Ammon's horn (tissue), 1 donor: ENCODE measurements around the gene RGS3.
A peak's percentile ranks its signal among the peaks of the same experiment; 100 is the strongest.

Experiments used
- DNase-seq: peaks from one replicate; pipeline ENCODE4 v3.0.0-alpha.2; 2016; ENCODE audit warnings: low spot score

Gene RGS3

GRCh38 chr9:113511856-113512761, 48.6 kb downstream of the RGS3 start:
- DNase-seq = no peak

DNA sequence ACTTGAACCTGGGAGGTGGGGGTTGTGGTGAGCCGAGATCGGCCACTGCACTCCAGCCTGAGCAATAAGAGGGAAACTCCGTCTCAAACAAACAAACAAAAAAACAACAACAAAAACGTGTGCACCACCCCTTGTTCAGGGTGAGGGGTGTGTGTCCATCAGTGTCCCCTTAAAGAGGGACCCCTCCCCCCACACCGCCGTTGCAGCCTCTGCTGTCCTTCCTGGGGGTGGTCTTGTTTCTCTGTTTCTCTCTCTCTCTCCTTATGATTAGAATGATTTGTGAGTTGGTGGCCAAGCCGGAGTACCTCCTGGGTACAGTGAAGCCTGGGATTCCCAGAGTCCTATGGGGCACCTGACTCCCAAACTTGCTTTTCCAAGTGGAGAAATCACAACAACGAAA, 49.6 kb downstream of the RGS3 start:
- no peak for DNase-seq

DNA sequence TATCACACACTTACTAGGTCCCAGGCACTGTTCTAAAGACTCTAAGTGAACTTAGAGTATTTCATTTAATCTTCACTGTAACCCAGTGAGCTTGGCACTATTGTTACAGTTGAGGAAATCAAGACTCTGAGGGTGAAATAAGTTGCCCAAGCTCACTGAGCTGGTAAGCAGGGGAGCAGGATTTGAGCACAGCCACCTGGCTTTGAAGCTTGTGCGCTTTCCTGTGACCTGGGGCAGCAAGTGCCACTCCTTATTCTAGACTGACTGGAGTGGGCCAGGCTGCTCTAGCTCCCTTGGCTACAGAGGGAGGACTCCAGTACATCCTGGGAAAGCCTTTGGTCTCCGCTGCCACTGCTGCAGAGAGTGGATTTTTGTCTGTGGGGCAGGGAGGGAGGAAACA, 50.0 kb downstream of the RGS3 start:
- DNase-seq = no peak

GRCh38 chr9:113514061-113514460, 50.5 kb downstream of the RGS3 start:
- no peak for DNase-seq

DNA sequence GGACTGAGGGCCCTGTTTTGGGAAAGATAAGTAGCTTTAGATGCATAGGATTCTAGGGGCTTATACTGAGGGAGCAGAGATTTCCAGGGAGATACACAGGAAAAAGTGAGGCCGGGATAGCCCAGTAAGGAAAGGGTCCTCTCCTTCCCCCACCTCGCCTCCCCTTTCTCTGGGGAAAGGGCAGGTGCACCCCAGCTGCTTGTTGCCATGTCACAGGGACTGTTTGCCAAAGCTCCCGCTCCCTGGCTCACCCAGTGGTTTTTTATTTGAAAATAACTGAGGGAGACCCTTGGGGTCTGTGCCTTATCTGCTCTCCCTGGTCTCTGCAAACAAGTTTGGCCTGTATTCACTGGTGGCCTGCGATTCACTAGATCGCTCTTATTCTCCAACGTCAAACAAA, 51.2 kb downstream of the RGS3 start:
- no peak for DNase-seq

DNA sequence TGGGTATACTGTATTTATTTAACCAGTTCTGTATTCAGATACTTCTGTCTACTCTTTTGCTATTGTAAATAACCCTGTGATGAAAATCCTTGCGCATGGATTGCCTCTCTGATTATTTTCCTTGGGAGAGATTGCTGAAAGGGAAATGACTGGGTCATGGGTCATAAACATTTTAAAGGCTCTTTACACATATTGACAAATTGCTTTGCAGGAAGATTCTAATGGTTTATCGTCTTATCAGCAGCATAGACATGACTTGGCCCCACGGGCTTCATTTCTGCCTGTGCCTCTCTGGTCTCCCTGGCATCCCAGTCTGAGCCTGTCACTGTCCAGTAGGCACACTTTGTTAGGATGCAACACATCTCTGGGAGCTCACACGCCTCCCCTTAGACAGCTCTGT, 52.3 kb downstream of the RGS3 start:
- no peak for DNase-seq

DNA sequence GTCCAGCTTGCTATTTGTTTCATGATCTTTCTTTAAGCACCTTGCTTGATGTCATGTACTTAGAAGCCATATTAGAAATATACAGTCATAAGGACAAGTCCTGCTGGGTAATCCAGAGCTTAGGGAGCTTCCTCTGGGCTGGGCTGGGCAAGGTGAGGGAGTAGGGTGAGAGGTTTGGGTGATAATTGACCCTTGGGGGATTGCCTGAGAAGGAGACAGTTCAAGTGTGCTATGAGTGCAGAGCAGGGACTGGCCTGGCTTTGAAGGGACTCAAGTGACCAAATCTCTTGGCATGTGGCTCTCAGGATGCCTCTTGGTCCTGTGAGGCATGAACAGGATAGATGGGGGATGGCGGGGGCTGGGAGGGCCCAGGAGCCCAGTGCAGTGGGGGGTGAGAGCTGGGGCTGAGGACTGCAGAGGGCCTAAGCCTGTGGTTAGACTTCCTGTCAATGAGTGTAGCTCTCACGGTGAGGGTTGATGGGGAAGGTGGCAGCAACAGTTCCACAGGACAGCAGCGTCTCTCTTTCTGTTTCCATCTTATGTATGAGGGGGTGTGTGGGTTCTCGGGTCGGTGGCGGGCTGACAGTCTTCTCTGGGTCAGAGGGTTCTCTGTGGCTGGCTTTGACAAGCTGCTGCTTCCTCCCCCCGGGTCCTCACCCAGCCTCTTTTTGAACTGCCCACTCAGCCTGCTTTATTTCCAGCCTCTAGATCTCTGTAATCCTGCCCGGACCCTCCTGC, 53.5 kb downstream of the RGS3 start:
- no peak for DNase-seq

- no peak for DNase-seq
Measured at GRCh38 chr9:113519426-113520108, 56.0 kb downstream of the RGS3 start.

DNA sequence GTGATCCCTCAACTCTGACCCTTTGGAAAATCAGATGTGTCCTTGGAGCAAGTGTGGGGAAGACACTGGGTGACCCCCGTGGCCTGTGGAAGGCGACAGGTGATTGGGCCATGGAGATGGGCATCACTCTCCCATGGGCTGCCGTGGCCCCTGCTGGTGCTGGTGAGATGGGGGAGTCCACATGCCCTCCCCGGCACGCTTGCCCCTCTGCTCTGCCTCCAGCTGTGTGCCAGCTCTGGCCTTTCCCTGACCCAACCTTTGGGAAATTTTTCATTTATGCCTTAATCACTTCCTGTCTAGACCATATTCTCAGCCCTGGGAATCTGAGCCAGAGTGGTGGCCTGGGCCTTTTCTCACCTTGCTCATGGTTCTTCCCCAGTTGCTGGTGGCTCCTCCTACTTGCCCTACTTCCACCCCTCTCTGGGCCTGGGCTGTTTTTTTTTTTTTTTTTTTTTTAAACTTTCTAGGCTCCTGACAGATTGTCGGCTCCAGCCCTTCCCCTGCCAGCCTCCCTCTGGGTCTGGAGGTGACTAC, 56.6 kb downstream of the RGS3 start:
- no peak for DNase-seq

DNA sequence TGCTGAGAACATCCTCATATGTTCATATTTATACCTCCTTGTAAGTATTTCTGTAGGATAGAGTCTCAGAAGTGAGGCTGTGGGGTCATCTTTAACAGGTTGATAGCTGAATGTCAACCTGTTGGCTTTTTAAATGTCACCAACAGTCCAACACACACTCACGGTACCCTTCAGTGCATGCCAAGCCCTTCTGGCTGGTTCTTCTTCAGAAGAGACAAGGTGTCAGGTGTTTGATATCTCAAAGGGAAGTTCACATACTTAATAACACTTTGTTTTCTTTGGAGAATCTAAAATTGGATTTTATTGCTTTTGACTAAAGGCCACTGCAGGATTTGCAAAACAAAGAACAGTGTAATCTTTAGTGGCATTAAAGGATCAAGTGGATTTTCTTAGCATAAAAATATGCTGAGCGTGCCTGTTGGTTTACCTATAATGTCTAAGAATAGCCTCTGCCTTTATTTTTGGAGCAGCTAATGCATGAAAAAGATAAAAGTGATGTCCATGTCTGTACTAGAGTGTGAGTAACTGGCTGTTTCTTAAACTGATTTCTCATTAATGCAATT, 58.2 kb downstream of the RGS3 start:
- DNase-seq = no peak

GRCh38 chr9:113522419-113522818, 58.9 kb downstream of the RGS3 start:
- no peak for DNase-seq

GRCh38 chr9:113522858-113523257, 59.3 kb downstream of the RGS3 start:
- no peak for DNase-seq

DNA sequence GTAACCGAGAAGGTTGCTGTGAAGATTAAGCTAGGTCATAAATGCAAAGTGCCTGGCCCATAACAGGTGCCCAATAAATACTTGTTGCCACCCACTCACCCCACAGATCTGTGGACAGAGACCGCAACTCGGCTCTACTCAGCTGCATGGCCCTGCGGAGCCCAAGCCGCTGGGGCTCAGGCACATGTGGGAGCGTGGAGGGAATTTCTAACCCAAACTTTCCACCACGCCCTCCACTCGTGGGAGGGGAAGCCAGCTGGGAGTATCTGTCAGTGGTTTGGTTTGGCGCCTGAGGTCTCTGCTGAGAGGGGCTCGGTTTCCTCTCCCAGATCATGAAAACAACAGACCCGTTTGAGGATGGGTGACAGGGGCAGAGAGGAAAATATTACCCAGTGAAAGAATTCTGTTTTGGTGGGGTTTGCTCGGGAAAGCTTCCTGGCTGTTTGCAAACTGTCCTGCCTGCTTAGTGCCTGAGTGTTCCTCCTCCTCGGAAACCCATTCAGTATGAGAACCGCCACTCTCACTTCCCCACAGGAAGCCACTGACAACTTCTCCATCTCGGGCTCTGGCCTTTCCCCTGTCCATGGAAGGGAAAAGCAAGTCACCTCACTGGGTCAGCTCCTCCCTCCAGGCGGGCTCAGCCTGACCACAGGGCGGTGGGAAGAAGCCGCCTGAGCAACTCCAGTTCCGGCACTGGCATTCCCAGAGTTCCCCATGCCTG, 60.1 kb downstream of the RGS3 start:
- DNase-seq = peak; percentile 65

GRCh38 chr9:113524468-113524867, 60.9 kb downstream of the RGS3 start:
- DNase-seq = no peak

GRCh38 chr9:113525205-113525604, 61.7 kb downstream of the RGS3 start:
- no peak for DNase-seq

- DNase-seq = no peak
Measured at GRCh38 chr9:113525831-113526230, 62.3 kb downstream of the RGS3 start.

- DNase-seq = no peak
Measured at GRCh38 chr9:113526231-113526746, 62.8 kb downstream of the RGS3 start.

DNA sequence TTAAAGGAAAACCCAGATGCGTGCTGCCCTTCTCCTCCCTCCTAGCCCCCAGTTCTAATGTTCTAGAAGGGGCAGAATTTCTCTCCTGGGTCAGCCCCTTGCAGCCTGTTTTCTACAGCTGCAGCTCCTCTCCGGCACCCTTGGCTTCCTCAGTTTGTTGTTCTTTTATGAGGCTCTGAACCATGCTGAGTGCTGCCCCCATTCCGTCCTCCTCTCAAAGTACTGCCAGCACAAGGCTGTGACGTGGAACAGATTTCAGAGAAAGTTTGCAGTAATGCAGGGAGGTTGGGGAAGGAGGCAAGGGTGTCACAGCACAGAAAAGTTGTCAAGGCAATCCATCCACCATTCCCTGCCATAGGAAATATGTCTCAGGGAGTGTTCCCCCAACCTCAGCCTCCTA, 63.3 kb downstream of the RGS3 start:
- DNase-seq = peak; percentile 72

DNA sequence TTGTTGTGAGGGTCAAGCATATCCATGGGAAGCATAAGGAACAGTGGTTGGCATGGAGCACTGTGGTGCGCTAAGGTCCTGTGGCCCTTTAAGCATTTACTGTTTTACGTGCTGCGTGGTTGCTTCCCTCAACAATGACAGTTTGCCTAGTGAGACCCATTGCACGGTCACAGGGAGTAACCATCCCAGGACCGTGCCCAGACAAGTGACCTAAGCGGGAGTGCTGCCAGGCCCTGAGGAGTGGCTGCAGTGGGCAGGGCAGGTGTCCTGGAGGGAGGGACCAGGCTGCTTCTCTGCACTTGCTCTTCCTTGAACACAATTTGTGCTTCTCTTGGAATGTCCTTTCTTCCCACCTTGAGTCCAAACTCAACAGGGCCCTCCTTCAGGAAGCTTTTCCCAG, 64.6 kb downstream of the RGS3 start:
- no peak for DNase-seq

- no peak for DNase-seq
Measured at GRCh38 chr9:113528811-113529210, 65.3 kb downstream of the RGS3 start.

DNA sequence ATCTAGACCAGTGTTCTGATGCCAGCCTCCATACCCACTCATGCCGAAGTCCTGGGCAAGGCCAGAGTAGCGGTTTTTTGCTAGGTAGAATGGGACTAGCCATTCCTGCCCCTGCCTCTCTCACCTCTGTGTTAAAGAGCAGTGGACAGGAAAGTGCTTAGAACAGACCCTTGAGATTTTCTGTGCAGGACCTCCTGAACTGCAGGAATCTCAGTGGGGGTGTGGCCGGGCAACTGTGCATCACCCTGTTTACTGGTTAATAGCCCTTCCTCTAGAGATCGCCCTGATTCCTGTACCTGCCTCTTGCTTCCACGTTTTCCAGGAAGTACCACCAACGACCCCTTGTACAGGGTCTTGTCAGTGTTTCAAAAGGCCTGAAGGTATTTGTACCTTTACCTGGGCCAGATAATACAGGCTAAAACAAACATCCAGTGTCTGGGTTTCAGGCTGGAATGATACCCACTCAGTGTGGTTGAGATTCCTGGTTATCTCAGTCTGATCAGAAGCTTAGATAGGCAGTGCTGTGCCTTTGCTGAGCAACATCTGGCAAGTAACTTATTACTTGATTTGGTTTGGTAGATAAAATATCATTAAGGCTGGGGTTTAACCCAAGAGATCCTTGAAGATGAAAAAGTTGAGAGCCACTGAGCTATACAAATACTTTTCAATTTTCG, 65.9 kb downstream of the RGS3 start:
- DNase-seq = no peak
